Epithelial cell of proximal tubule (primary cell): ENCODE measurements around the gene PAPOLA. TPM values are rescaled to one million over a fixed set of nuclear protein-coding genes. Genes with fewer than 3 reads are reported as not detected.
A peak's percentile ranks its signal among the peaks of the same experiment; 100 is the strongest.

Experiments used
- DNase-seq: peaks from one replicate; pipeline ENCODE4 v3.0.0-alpha.2; 2011; ENCODE audit warnings: low read depth
- H3K4me3 ChIP-seq: 2 replicates; pipeline ENCODE4 v1.5.1; 2011; ENCODE audit warnings: low read depth, mild to moderate bottlenecking, low read length
- CTCF ChIP-seq: conservative IDR thresholded peaks from 2 replicates; pipeline ENCODE4 v1.5.1; 2012; ENCODE audit warnings: low read depth, mild to moderate bottlenecking, low read length
- total RNA-seq: library from RNA; depleted of rRNA; stranded (reverse); fragments of >200 nt; gene quantifications from 2 replicates; pipeline ENCODE4 v1.2.3, GENCODE V29; 2015

Gene PAPOLA
- total RNA-seq, 1 donor from 2014 or later, result 57.7 TPM

- no peak for TF ChIP-seq CTCF
- DNase-seq, result no peak
- H3K4me3 ChIP-seq, result no peak overlapping the region
These were observed 52.2 kb downstream of the PAPOLA start for GRCh38 chr14:96554315-96554910.

GRCh38 chr14:96559571-96559970 is 57.4 kb downstream of the PAPOLA start:
- no peak for DNase-seq
- no peak overlapping the region for H3K4me3 ChIP-seq
- no peak for TF ChIP-seq CTCF

- TF ChIP-seq CTCF, result no peak
These were observed 62.2 kb downstream of the PAPOLA start for GRCh38 chr14:96564389-96564788.

GRCh38 chr14:96565811-96566210 is 63.6 kb downstream of the PAPOLA start:
- no peak for TF ChIP-seq CTCF
- H3K4me3 ChIP-seq, result no peak overlapping the region
- no peak for DNase-seq

More at GRCh38 chr14:96564389-96564788, 62.2 kb downstream of the PAPOLA start:
- no peak overlapping the region for H3K4me3 ChIP-seq
- DNase-seq, result no peak

GRCh38 chr14:96567289-96567899 is 65.2 kb downstream of the PAPOLA start:
- TF ChIP-seq CTCF, result peak; percentile 63
- H3K4me3 ChIP-seq, result no peak overlapping the region
- no peak for DNase-seq

GRCh38 chr14:96568621-96569020 is 66.4 kb downstream of the PAPOLA start:
- TF ChIP-seq CTCF, result no peak
- H3K4me3 ChIP-seq, result no peak overlapping the region
- DNase-seq, result no peak

GRCh38 chr14:96571311-96571710 is 69.1 kb downstream of the PAPOLA start:
- TF ChIP-seq CTCF, result no peak
- no peak for DNase-seq
- H3K4me3 ChIP-seq, result no peak overlapping the region
